AG08395 (cell line): ENCODE data around the gene GUCA2A.

Experiments used
- DNase-seq: peaks from one replicate; pipeline ENCODE4 v3.0.0; 2012; ENCODE audit warnings: mixed read lengths, low spot score

GUCA2A gene

DNA sequence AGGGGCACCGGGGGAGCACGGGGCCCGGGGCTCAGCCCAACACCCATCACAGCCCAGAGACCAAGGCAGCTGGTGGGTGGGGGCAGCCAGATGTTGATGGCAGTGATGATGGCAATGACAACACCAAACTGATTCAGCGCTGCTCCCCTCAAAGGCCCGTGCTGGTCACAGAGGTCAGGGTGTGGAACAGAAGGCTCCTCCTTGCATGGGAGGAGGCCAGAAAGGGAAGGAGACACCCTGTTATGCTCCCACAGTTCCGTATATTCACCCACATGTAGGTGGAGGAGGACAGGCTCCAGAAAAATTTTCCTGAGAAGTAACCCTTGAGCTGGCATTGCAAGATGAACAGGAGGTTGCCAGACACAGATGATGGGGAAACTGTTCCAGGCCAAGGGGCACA lies 10.9 kb downstream of the GUCA2A start:
- DNase-seq, result no peak

DNA sequence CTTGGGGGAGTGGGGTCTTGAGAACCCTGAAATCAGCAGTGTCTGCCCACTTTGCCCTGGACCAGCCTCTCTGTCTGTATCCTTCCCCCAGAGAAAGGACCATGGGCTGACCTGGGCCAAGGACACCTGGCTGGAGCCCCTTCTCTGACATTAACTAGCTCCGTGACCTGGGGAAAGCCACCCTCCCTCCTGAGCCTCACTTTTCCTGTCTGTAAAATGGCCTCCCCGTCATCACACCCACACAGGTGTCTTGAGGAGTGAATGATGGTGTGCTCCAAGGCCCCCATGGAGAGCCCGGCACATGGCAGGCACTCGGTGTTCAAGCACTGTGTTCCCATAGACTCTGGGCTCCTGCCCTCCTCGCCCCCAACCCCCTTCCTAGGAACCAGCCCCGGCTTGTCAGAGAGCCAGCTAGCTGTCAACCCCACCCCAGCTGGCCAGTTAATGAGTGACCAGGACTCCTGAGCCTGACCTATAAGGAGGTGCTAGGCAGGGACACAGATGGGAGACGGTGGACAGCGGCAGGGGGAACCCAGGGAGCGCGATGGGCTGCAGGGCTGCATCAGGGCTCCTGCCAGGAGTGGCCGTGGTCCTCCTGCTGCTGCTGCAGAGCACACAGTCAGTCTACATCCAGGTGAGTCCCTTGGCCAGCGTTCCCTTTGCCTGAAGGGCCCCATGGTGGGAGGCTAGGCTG lies 11.5 kb downstream of the GUCA2A start, which contains the start of gene GUCA2B:
TSS of gene GUCA2B (plus strand) at position 504 of the 694 bp plus-strand sequence. CDS start at position 545, 41 bp downstream.
- no peak for DNase-seq

DNA sequence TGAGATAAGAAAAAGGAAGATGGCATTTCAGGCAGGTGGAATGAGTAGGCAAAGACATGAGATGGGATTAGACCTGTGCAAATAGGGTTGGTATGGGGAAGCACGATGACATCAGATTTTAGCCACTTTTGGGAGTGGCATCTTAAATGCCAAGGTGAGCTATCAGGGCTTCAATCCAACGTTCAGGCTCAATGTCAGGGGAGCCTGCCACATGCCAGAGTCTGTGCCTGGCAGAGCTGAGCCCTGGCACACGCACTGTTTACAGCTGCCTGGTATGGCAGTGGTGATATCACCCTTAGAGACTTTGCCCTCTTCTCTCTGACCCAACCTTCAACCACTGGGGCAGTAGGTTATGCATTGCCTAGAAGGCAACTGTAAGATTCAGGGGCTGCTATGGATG lies 12.4 kb downstream of the GUCA2A start:
- no peak for DNase-seq

DNA sequence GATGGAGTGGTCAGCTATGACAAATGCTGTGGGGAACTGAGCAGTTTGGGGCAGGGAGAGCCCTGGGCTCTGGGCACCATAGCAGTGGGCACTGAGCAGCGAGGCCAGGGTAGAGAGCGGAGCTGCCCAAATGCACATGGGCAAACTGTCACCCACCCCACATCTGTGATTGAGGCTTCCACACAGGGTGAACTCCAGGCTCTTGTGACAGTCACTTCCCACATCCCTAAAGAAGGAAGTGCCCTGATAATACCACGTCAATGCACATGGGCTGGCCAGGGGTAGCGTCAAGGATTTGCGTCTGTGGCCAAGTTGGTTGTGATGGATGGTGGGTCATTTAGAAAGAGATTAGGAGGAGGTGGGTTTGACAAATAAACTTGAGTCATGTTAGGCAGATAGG lies 13.9 kb downstream of the GUCA2A start:
- DNase-seq, result no peak

DNA sequence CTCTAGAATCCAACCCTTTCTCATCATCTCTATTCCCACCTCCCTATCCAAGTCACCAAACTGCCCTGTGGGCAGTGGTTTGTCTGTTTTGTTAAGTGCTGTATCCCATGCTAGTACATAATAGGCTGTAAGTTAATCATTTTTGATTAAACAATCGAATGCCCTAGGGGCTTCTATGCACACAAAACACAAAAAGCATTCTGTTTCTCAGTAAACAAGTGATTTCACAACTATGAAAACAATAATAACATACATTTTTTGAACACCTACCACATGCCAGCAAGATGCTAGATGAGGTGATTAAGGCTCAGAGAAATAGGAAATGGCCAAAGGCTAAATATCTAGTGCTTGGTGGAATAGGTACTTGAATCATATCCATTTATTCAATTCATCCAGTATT lies 16.4 kb downstream of the GUCA2A start:
- no peak for DNase-seq

DNA sequence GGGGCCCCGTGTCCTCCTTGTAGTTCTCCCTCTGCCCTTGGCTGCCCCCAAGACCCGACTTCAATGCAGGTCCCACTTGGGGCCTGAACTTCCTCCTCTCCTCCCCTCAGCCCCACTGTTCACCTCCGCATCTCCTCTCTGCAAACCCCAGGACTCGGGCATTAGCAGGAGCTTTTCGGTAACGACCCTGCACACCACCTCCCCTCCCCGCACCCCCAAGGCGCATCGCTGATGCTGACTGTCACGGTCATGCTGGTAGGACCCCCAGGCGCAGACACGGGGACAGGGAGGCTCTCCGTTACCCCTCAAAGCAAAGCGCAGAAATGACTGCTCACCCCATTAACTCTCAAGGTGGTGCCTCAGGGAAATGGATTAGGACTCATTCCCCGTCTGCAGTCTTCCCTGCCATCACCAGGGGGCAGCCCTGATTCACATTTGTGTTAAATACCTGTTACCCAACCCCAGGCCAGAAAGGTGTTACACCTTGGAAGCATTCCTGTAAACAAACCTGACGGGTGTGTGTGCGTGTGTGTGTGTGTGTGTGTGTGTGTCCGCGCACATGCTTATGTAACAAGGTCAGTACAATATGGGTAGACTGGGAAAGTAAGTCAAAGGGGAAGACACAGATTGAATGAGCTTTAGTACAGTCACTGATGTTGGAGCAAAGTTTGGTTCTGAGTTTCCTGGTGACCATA lies 17.8 kb downstream of the GUCA2A start:
- peak; percentile 78 for DNase-seq

DNA sequence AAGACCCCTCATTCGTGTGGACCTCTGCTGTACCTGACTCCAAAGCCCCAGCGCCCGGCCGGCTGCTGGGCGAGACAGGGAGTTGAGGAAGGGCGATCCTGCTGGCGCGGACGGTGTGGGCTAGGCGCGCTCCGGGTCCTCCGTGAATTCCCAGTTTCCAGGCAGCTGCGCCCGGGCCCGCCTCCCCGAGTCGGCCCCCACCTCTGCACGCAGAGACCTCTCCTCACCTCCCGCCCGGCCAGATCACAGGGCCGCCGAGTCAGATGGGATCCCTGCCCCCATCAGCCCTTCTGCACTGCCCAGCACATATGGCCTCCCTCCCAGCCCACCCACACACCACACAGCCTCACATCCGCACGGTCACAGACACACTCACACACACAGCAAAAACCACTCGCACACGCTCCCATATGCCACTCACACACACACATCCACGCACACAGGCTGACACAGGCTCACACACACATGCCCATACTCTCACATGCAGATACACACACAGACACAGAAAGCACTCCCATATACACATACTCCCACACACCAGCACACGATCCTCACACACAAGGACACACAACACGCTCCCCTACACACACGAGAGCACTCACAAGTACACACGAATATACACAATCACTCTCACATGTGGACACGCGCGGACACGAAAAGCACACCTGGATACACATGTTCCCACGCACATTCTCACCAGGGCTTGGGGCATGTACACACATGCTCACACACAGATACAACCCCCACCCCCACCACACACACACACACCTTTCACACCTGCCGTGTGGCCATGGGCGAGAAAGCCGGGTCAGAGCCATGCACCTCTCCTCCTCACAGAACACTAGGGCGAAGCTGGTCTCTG lies 18.6 kb downstream of the GUCA2A start:
- no peak for DNase-seq

DNA sequence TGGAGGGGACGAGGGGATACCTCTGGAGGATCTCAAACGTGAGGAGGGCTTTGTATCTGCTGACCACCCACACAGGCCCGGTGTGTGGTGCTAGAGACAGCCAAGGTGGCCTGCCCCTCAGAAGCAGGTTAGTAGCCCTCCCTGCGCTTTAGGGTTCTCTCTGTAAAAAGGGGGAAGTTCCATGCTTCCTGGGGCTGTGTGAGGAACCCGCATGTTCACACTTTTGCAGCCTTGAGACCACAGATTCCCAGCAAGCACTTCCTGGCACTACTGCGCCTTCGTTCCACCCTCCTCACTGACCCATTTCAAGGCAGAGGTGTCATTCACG lies 19.2 kb downstream of the GUCA2A start:
- DNase-seq, result no peak

DNA sequence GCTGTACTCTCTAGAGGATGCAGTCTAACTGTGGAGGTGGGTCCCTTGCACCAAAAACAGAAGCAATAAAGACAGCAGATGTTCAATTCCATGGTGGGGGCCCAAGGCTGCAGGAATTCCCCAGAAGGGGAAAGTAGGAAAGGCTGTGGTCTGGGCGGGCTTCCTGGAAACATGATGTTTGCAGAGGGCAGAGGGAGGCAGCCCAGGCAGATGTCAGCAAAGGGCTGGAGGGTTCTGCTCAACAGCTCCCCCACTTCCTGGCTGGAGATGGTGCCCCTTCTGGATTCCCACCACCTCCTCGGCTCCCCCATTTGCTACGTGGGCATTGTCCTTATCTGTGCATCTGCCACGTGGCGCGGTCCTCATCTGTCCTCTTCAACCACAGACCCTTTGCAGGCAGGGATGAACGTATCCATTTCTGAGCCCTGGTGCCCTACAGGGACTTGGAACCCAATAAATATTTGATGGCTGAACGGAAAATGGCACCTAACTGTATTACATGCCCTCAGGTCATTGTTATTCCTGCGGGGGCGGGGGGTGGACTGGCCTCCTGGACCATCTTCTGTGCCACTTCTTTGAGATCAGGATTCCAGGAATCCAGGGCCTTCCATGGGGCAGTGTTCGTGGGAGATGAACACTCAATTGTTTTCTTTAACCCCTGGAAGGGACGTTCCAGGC lies 19.7 kb downstream of the GUCA2A start:
- DNase-seq, result no peak

DNA sequence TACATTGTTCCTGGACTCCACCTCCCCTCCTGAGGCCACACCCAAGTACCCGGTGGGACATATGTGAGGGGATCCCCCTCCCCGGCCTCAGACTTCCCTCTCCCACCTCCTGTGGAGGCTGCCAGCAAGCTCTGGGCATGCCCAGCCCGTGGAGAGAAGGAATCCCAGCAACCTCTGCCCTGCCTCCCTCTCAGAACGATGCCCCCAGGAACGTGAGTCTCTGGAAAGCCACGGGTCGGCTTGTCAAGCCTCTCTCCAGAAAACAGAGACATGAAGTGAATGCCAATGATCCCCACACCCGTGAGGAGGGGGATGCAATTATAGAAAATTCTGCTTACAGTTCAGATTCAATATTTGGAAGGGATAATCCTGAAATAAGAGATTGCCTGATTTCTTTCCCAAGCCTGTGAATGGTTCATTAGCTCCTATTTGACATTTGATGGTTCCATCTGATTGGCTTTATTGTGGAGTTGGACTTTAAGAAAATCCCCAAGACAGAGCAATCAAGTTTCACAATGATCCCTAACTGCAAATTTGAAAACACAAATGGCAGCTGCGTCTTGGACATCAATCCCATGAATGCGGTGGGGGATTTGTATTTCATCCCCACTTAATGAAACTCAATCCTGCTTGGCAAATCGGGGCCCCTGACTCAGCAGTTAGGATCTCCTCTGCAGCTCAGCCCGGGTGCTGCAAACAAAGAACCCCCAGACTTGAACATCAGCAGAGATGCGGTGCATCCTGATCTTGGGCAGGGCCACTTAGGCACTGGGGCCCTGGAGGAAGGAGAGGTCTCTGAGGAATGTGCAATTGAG lies 20.4 kb downstream of the GUCA2A start:
- DNase-seq, result no peak

DNA sequence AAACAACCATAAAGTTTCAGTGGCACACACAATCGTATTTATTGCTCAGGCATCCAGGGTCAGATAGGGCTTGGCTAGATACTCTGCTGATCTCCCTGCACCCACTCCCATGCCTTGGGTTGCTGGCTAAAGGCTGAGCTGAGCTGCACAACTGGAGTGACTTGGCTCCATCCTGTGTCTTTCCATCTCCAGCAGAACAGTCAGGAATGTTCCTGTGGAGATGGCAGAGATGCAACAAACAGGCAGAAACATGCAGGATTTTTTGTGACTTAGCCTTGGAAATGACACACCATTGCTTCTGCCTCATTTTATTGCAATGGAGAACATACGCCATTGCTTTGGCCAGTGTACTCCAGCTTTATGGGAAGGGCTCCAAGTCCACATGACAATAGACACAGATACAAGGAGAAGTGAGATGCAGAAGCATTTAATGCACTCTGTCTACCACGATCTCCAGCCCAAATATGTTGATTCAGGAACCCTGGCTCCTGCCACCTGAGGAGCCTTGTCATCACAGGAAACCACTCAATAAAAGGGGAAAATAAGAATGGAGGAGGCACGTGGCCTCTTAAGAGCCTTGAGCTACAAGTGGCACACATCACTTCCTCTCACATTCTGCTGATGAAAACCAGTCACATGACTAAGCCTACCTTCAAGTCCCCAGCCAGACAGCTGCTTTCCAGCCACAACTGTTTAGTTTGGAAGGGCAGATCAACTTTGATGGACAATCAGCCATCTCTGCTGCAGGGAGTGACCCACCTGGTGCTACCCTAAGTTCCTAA lies 21.5 kb downstream of the GUCA2A start:
- DNase-seq, result no peak

DNA sequence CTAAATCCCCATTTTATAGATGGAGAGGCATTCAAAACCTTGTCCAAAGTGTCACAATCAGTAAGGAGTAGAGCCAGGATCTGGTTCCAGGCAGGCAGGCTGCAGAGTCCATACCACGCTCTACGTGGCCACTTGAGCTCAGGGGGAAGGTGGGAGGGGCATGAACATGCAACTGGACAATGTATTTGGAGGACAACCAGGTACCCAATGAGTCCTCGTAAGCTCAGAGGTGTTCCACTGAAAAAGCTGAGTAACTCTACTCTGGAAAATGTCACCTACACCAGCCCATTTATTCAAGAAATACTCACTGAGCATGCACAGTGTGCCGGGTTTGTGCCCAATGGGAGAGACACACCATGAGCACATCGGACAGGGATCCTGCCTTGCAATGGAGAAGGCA lies 22.6 kb downstream of the GUCA2A start:
- no peak for DNase-seq

DNA sequence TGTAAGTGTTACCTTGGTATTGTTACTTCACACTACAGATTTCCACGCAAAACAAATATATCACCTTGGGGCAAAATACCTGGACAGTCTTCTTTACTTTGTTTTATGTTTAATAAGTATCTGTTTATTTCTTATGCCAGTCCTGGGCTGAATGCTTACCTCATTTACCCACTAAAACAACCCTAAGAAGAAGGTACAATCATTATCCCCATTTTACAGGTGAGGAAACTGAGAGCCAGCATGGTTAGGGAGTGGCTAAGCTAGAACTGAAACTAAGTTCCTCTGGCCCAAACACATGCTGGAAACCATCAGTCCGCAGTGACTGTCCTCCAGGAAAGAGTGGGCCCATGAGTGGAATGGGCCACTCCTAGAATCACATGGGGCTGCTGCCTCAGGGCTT lies 24.4 kb downstream of the GUCA2A start:
- DNase-seq, result no peak

DNA sequence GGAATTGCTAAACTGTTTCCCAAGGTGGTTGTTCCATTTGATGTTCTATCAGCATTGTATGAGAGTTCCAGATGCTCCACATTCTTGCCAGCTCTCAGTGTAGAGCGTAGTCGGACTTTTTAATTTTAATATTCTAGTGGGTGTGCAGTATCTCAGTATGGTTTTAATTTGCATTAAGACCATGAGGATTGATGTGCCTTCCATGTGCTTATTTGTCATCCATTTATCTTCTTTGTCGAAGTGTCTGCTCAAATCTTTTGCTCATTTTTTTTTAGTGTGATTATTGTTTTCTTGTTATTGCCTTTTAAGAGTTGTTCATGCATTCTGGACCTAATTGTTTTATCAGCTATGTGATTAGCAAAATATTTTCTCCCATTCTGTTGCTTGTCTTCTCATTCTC lies 25.1 kb downstream of the GUCA2A start:
- no peak for DNase-seq

DNA sequence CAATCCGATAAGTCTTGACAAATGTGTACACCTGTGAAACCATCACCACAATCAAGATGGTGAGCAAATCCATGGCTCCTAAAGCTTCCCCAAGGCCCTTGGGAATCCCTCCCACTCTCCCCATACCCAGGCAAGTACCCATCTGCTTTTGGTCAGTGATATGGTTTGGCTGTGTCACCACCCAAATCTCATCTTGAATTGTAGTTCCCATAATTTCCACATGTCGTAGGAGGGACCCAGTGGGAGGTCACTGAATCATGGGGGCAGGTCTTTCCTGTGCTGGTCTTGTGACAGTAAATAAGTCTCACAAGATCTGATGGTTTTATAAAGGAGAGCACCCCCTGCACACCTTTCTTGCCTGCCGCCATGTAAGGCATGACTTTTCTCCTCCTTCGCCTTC lies 26.0 kb downstream of the GUCA2A start:
- no peak for DNase-seq

DNA sequence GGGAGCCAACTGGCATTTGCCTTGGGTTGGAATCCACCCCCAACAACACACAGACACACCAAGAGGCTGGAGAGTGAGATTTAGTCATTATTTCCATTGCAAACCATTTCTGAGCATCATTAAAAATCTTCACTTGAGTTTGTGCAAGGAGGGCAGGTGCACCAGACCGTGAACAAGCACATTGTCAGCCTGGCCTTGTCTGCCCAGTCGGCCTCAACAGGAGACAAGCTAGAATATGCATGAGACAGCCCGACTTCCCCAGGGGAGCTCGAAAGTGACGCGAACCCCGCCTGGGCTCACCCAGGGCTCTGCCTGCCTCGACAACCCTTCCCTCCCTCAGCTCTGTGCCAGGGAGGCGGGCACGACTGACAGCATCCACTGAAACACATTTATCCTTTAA lies 26.8 kb downstream of the GUCA2A start:
- no peak for DNase-seq

DNA sequence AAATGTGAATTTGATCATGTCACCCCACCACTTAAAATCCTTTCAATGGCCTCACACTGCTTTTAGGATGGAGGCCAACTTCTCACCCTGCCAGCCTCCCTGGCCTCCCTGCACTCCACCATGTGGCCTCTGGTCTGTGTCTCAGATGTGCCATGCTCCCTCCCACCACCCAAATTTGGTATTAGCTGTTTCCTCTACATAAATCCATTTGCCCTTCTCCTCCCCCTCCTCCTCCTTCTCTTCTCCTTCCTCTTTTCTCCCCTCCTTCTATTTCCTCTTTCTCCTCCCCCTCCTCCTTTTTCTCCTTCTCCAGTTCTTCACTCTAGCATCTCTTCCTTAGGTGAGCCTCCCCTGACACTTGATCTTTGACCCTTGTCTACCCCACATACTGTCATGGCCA lies 28.1 kb downstream of the GUCA2A start:
- no peak for DNase-seq

DNA sequence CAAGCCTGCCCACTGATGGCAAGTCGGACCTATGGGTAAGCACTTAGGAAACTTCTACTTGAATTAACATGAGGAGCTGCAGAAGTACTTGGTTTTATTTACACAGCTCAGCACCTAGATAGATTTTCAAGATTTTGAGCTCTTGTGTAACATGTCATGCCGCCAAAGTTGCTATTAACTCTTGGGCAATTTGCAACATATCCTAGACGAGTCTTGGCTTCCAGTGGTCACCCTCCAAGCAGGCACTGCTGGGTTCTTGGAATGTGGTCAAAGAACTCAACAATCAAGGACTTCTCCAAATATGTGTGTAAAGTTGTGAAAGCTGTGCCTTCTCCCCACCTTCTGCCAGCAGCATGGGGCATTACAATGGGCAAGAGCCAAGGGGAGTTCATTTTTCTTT lies 29.1 kb downstream of the GUCA2A start:
- no peak for DNase-seq

DNA sequence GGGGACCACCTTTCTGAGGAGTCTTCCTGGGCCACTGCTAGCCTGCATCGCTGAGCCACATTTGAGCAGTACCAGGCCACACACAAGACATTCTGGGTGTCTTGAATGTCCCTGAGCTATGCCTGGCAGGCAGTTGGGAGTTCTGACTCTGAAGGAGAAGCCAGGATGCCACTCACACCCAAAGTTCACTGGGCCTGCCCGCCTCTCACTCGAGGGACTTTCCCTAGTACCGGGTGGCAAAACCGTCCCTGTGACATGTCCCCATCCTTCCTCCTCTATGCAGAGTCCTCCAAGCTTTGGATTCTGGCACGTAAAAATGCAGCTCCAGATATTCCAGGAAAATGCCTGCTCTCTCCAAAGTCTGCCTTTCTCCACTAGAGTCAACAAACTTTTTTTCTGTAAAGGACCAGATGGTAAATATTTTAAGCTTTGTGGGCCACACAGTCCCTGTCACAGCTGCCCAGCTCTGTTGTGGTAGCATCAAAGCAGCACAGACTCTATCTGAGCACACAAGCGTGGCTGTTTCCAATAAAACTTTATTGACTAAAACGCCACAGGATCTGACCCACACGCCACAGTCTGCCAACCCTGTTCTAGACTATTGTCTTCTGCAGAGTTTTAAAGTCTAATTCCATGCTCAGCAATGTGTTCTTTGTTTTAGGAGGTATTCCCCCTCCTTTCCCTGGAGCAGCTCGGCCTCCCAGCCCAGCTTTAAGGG lies 30.6 kb downstream of the GUCA2A start:
- DNase-seq, result no peak

DNA sequence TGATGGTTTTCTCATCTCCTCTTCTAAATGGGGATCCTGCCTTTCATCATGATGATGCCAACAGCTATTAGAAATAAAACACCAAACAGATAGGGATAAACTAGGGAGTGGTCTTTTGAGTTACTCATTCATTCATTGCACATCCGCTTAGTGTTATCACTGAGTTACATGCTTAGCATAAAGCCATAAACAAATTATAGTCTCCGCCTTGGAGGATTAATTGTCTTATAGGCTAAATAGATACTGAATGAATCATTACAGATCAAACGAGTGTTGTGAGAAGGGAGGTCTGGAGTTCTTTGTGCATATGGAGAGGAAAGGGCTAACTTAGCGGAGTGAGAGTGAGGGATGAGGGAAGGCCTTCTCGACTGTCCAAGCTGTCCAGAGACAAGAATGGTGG lies 31.2 kb downstream of the GUCA2A start:
- no peak for DNase-seq
